Hippocampal formation (tissue), 2 donors: ENCODE measurements around the gene HSPH1.
"Not testable (repeated sequence)": the region's sequence is repeated elsewhere in the genome, so short reads cannot be mapped to it uniquely, and the experiment has no call there.

ENCODE experiments used
- DNase-seq, 2 donors: peaks; one replicate each; lab custom pipeline; 2025; lab: John Stamatoyannopoulos, UW

The HSPH1 gene

DNA sequence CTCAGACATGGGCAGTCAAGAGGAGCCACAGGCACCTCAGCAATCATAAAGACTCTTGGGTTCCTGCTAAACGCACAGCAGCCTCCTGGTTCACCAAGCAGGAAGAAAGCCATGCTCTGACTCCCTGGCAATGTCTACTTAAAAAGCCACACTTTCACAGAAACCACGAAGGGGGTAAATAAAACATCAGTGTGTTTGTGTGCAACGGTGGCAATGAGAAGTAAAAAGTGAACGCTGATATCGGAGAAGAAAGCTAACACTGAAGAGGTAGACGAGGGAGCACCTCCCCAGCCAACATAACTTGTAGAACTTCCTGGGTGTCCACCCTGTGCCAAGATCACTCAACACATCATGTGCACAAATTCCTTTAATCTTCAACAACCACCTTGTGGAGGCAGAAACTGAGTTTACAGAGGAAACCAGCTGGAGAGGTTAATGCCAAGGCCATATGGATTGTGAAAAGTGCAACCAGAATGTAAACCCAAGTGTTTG, 30.2 kb downstream of the HSPH1 start:
- no peak for DNase-seq

DNA sequence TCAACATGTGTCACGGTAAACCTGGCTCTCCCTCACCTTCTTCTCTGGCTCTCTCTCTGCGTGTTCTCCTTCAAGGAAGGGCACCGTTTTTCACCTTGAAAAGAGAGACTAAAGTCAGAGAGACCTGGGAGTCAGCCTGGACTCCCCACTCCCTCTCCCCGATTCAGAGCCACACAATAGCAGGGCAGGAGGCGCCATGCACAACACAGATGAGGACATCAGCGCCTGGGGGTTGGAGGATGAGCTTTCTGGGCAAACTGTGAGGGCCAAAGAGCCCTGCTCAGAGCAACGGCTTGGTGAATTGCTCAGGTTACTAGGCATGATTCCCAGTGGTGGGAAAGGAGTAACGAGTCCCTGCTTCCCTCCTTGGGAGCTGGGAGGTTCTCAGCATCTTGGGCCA, 32.3 kb downstream of the HSPH1 start:
- no peak for DNase-seq

DNA sequence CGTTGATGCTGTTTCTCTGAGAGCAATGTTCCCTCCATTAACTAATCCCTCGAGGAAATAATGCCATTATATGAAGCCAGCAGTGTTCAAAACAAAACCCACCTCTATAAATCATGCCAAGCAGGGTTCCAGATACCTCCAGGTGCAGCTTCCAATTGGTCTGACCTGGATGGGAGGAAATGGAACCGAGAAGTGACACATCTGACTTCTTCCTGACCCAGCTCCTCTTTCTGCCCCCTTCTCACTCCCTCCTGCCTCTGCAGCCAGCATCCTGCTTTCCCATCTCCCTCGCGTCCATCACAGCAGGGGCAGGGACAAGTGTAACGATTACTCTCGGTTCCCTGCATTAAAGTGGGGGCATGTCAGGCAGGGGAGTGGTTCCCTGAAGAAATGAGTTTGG, 37.5 kb downstream of the HSPH1 start:
- DNase-seq = no peak

DNA sequence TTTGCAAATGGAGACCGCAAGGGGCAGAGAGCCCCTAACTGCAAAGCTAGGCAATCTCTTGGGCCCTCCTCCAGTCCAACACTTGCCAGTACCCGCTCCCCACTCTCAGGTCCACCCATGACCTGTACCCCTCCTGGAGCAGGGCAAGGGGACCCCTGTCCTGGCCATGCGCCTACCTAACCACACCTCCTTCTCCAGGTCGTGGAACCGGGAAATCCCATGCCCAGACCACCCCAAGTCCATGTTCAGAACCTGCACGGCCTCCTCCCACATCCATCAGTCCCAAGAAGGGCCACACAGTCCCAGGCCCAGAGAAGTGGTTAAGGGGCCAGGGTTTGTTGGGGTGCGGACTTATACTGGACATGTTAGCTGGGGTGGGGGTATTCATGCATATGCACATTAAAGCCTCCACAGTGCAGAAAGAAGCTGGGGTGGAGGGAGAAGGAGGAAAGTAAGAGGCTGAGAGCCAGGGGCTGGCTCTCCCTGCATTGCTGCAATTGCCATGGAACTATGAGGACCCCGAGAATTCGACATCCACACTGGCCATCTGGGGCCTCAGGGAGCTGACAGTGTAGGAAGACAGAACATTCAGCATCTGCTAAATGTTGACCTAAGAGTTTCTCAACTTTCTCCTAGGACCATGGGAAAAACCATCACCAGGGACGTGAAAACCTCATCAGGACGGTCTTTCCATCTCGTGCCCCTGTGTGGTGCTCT, 39.0 kb downstream of the HSPH1 start:
- DNase-seq = no peak

DNA sequence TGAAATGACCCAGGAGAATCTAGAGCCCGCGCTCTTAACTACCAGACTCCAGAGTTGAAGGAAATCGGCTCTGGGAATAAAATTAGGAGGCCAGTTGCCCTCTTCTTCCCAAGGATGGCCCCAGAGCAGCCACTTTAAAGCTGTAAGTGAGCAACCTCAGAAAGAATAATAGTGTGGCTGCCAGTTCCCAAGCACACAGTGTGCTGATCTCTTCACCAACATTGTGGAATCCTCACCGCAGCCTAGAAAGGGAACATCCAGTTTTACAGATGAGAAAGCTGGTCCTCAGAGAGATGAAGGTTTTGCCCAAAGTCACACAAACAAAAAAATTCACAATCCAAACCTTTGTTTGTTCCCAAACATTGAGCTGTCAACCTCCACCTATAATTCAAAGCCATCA, 39.6 kb downstream of the HSPH1 start:
- no peak for DNase-seq

DNA sequence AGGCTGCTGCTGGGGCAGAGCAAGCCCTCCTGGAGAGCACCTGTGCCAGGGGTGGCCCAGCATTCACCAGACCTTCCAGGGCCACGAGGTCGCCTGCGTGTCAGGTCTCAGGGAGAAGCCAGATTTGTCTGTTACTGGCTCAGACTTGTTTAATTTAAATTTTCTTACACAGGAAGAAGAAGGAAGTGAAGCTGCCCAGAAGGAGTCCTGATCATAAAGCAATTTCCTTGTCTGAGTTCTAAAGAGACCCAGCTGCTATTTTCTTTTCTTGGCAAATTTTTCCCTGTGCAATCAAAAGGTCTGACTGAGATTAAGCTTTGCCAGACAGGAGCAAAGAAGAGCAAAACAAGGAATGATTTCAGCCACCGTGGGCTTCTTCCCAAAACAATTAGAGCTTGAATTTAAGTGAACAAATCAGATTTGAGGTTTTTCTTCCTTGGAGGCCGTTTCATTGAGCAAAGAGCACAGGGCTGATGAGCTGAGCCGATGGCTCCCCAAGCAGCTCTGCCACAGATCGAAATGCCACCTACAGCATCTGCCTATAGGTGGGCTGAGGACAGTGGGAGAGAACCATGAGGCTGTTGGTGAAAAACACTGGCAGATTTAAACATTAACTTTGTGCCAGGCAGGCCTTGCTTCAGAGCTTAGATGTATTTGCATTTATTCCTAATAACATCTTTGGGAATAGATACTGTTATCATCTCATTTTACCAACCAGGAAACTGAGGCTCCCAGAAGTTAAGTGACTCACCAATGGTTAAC, 40.1 kb downstream of the HSPH1 start:
- DNase-seq = no peak

DNA sequence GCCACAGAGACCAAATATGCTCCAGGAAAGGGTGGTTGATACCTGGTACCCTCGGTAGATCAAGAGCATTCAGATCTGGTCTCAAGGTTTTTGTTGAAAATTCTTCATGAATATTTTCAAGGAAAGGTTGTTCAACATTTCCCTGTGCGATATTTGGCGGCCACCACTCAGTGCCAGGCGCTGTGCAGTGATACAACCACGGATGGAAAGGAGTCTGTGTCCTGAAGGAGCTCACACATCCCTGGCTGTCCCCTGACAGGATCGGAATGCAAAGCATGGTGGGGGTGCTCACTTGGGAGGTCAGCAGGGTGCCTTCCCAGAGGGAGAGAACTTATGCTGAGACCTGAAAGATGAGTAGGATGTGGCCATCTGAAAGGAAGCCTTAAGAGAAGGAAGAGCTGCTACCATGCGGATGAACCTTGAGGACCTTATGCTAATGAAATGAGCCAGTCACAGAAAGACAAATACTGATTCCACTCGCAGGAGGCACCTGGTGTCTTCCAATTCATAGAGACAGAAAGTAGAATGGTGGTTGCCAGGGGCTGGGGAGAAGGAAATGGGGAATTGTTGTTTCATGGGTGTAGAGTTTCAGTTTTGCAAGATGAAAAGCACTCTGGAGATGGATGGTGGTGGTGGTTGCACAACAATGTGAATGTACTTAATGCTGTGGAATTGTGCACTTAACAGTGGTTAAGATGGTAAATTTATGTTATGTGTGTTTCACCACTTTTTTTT, 41.6 kb downstream of the HSPH1 start:
- DNase-seq = no peak

DNA sequence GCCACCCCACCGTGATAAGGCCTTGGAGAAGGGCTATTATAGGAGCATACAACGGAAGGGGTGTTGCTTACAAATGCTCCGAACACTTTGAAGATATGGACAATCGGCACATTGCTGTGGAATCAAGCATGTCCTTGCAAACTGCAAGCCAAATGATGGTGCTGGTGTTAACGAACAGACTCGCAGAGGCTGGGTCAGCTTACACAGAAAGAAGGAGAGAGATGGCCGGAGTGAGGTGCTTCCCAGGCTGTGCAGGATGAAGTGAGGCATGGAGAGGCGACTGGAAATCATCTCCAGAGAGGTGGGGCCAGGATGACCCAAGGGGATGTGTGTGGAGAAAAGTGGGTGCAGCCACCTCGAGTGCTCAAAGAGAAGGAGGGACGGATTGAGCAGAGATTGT, 42.2 kb downstream of the HSPH1 start:
- no peak for DNase-seq

DNA sequence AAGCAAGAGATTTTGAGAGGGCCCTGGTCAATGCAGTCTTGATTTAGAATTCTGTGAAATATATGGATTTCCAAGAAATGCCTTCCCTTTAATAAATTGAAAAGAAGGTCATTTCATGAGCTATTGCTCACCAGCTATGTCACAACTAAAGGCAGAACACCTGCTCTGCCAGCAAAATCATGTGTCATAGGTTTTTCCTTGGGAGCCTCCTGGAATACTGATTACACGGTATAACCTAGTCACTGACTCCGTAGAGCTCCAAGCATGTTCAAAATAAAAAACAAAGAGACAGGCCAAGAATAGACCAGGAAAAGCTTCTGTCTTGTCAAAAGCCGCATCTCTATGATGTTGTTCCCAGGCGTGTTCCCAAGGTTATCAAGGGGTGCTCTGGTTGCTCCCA, 45.5 kb downstream of the HSPH1 start:
- no peak for DNase-seq

DNA sequence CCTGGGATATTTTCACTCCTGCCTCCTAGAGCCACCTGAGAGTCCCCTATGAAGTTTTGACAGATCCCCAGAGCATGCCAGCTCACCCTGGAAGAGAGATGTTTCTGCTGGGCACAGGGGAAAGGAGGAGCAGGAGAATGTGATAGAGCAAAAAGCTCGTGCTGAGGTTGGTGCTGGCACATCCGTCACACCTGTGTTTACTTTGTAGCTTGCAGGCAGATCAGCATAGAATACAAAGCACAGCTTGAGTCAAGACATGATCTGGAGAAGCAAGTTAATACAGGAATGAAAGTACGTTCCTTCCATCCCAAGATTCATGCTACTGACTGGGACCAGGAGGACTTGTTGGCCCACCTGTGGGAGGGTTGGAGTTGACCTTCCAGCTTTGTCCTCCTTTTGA, 46.1 kb downstream of the HSPH1 start:
- no peak for DNase-seq

DNA sequence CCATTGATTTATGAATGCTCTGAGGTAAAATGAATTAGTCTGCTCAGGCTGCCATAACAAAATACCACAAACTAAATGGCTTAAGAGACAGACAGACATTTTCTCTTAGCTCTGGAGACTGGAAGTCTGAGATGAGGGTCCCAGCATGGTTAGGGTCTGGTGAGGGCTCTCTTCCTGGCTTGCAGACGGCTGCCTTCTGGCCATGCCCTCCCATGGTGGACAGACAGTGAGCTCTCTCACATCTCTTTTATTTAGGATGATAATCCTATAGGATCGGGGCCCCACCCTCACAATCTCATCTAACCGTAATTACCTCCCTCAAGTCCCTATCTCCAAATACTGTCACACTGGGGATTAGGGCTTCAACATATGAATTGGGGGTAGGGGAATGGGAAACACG, 47.1 kb downstream of the HSPH1 start:
- no peak for DNase-seq

DNA sequence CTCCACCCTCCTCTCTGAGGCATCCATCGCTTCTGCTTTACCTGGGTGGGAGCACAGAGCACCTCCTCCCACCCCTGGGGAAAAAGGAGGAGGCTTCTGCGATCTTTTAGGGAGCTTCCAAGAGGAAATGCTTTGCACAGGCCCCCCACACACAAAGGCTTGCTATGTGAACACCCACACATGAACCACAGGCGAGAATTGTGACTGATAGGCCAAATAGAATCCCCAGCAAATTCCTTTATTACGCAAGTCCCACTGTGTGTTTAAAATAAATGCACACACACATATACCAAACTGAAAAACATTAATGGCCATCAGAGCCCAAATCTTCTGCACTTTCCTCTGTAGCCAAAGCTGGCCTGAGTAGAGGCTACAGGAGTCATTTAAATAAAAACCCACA, 50.6 kb downstream of the HSPH1 start:
- DNase-seq = no peak

DNA sequence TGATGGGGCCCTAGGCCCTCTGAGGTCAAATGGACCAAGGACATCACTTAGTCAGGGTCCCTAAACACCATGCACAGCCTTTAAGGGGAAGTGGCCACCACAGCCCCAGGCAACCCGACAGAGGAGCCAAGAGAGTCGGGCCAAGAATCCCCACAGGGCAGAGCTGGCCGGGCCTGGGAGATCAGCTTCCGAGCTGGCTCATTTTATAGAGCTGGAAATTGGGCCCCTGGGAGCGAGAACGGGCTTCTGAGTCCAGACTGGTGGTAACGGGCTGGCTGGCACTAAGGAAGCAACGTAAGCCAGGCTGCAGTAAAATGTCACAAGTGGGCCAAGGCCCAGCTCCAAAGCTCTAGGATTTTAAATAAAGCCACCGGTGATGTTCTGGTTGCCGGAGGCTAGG, 51.1 kb downstream of the HSPH1 start:
- DNase-seq = no peak

DNA sequence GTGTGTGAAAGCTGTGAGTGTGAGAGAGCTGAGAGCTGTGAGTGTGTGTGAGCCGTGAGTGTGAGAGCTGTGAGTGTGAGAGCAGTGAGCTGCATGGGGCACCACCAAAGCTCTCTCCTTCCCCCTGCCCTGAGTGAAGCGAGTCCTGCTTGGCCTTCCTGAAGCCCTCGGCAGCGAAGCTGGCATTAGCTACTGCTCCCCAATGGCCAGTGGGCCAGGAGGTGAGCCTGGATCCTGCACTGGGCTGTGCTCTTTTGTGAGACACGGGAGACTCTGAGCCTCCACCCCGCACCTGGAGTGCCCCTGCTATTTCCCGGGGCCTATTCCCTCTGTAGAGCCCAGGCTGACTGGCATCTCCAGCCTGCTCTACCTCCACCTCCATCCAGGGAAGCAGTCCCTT, 51.5 kb downstream of the HSPH1 start:
- DNase-seq = no peak

DNA sequence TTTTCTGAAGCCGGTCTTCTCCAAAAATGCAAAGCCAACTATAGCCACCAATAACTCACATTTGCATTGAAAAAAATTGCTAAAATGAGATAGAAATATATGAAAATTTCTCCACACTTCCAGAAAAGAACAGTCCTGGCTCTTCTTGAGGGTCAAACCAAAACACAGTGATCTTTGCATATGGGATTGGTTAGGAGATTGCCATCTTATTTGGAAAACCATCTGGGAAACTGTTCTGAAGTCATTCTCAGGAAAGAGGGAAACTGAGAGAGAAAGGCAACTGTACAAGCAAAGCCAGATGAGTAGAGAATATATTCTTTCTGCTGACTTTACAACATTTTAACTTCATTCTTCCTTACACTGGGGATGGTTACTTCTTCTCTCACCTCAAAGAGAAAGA, 54.6 kb downstream of the HSPH1 start:
- no peak for DNase-seq

DNA sequence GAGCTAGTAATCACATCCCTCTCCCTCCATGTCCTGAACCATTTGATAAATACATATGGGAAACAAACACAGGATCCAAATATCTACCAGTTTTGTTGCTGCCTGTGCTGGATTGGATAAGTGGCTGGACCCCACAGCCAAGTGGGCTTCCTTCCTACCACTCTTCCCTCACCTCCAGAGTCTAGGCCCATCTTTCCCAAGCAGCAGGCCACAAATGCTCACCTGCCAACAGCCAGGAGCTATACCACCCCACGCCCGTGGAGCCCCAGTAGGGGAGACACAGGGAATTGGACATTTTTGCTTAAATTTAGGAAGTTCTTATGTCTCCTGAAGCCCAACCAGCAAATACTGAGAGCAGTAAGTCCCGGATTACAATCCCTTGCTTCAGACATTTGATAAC, 55.8 kb downstream of the HSPH1 start:
- no peak for DNase-seq

DNA sequence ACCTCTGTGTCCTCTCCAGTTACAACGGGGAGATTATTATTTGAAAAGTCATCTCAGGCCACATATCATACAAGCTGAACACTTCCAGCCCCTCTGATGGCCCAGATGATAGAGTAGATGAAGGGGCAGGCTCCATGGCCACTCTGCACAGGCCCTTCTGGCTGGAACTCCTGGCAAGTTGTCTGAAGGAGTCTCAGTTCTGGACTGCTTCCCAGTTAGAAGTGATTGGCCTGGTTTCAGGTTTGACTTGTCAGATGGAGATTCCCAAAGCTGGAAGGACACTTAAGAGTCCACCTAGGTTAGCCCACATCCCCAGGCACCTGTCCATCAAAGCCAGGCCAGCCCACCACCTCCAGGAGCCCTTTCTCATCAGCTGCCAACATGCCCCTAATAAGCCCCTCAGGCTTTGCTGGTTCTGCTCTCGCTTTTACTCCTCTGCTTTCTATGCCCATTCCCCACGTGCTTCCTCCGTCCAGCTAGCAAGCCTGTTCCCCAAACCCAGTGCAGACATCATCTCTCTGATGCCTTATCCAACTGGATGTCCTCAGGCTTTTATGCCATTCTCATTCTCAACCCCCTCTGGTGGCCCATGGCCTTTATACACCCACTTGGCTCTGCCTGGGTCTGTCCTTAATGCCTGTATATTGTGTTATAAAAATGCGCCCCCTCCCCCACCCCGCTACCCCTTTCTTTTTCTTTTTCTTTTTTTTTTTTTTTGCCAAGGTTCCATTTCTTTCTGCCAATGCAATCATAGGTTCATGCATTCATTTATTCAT, 56.5 kb downstream of the HSPH1 start:
- no peak for DNase-seq

DNA sequence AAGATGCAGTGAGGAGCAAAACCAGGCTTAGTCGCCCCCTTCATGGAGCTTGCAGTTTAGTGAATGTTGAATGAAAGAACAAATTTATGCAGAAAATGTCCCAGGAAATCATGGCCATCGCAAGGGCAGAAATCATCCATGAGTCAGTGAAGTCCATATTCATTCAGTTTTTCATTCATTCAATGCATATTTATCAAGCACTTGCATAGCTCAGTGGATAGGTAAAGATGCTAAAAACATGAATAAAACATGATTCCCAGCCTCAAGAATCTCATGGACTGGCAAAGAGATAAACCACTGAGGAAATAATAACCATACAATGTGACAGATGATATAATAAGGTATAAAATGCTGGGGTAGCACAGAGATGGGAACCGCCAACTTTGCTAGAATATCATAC, 58.8 kb downstream of the HSPH1 start:
- DNase-seq = no peak

DNA sequence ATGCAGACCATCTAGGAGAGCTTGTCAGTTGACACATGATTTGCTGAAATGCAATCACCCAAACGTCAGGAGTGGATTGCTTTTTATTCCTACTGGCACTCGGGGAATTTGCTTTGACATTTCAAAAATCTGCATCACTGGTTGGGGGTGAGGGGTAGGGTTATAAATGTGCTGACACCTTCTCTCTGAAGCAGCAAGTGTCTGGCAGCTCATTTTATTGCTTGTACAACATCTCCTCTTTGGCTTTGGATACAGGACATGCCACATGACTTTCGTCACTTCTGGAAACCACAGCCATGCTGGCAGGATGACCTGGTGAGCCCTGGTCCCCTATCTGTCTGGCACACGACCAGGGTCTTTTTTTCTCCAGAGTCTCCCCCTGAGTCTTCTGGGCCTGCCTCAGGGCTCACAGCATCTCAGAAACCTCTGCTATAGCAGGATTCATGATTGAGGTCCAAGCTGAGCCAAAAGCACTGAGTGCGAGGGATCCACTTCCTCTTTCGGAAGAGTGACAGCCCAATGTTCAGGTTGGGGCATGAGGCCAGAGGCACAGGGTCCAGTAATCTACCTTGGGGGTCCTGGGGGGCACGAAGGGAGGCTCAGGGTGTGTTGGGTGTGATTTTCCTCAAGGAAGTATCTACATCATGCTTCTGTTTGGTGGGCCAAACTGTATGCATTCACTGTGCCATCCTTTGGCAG, 60.1 kb downstream of the HSPH1 start:
- no peak for DNase-seq

DNA sequence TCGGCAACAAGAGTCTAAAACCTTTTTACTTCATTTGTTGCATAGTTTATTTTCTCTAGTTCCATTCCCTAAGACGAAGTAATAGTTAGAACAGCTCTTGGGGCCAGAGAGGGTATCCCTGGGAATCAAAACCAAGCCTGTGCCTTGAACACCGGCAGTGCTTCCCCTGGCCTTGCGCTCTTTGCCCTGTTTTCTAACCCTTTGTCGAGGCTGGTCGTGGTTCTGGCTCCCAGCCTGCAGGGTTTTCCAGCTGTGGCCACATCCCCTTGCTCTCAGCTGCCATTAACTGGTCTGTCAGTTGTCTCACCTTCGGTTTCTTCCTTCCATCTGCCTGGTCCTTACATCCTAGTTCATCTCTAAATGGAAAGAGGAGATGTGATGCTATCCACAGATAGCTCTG, 61.0 kb downstream of the HSPH1 start:
- DNase-seq = no peak

DNA sequence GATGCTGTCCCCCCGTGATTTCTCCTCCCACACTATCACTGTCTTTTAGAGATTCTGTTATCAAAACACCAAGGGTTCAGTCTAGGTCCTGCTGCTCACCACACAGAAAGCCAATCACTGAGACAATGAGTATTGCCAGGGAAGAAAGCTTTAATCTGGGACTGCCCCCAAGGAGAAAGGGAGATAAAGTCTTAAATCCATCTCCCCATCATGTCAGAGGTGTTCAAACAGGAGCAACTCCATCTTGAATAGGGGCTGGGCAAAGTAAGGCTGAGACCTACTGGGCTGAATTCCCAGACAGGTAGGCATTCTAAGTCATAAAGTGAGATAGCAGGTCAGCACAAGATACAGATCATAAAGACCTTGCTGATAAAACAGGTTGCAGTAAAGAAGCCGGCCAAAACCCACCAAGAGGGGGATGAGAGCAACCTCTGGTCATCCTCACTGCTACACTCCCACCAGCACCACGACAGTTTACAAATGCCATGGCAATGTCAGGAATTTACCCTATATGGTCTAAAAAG, 63.7 kb downstream of the HSPH1 start:
- not testable (repeated sequence) for DNase-seq
